MM.1S (cell line): ENCODE measurements around the gene KLC1.

Source experiments
- CTCF ChIP-seq: fragments of 300-600 bp; sonication (generic); IDR thresholded peaks from 2 replicates; pipeline ENCODE4 v1.5.1; 2016; ENCODE audit warnings: antibody characterized with exemption, low read length, mixed read lengths
- EZH2 ChIP-seq: fragments of 300-600 bp; sonication (generic); optimal IDR thresholded peaks from 2 replicates; pipeline ENCODE3; 2017; ENCODE audit warnings: low read depth, mild to moderate bottlenecking, antibody characterized with exemption, low read length, mixed read lengths
- EZH2phosphoT487 ChIP-seq: fragments of 300-600 bp; sonication (generic); IDR thresholded peaks from 2 replicates; pipeline ENCODE4 v1.6.1; 2018; ENCODE audit warnings: antibody characterized with exemption, low read length

GRCh38 chr14:103621860-103622259 is 7.2 kb upstream of the KLC1 start:
- no peak for TF ChIP-seq CTCF
- TF ChIP-seq EZH2 = no peak
- TF ChIP-seq EZH2phosphoT487 = no peak
